NCI-H82 (cell line): ENCODE measurements around the gene KCTD1.

Experiments used
- DNase-seq: peaks from one replicate; lab custom pipeline; 2025; lab: John Stamatoyannopoulos, UW

KCTD1 gene

GRCh38 chr18:26549263-26550094 lies 1.1 kb upstream of the KCTD1 start:
- DNase-seq: peak; percentile 69

GRCh38 chr18:26547646-26548414 lies 523 bp downstream of the KCTD1 start:
- peak; percentile 57 for DNase-seq

GRCh38 chr18:26546875-26547645 lies 1.3 kb downstream of the KCTD1 start:
- no peak for DNase-seq

- DNase-seq: no peak
Measured at GRCh38 chr18:26546170-26546874, 2.0 kb downstream of the KCTD1 start.

DNA sequence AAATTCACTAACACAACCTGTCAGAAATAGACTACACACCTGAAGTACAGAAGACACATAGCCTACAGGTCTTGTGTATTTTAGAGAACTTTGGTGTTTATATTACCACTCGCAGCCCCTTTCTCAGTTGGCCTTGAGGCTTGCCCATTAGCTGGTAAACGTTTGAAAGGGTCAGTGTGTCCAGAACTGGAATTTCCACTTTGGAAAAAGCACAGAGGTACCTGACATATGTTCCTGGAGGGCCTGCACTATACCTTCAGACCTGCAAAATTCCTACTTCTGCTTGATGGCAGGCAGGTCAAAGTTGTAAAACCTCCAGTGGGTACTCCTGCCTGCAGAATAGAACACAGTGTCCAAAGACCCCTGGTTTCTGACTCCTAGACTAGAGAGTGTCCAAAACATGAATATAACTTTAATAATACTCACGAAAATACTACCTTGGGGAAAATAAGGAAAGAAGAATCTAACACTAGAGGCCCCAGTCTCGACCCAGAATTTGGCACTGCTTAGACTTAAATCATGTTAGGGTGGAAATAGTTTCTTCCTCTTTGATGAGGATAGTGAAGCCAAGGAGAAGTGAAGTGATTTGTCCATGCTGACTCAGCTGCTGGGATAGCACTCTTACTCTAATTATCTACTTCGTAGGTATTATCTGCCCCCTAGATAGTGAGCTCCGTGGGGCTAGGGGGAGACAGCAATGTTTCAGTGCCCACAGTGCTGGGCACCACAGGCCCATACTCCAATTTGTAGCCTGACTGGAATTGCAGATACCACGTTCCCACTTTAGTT lies 2.8 kb downstream of the KCTD1 start:
- no peak for DNase-seq

DNA sequence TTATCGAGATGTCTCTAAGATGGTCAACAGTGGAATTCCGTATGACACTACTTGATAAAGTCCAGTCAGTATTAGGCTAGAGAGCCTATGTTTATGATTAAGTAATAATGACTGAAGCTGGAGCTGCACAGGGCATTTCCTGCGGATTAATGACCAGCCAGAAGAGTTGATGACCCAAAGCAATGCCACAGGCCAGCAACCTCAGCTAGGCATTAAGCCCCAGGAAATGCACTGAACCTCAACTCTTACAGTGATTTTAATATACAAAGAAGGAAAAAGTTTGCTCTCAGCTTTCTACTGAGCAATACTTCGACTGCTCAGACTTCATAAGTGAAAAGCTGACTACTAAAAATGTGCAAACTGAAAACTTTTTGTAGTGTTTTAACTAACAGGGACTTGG lies 3.9 kb downstream of the KCTD1 start:
- no peak for DNase-seq

DNA sequence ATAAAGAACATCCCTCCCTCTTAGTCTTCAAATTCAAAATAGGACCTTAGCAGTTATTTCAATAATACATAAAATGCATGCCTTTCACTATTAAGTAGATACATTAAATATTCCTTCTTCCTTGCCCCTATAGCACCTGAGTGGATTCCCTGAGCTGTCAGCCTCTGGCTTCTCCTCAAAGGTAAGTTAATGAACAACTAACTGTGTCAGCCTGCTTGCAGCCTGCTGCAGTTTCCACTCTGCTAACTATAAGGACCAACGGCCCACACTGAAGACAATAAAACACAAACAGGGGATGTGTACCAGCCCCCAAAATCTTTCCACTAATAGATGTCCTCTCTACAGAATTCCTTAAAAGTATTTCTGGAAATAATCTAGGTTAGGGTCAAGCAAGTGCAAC lies 5.0 kb downstream of the KCTD1 start:
- DNase-seq: no peak

GRCh38 chr18:26540043-26540628 lies 8.2 kb downstream of the KCTD1 start:
- DNase-seq: peak; percentile 46

DNA sequence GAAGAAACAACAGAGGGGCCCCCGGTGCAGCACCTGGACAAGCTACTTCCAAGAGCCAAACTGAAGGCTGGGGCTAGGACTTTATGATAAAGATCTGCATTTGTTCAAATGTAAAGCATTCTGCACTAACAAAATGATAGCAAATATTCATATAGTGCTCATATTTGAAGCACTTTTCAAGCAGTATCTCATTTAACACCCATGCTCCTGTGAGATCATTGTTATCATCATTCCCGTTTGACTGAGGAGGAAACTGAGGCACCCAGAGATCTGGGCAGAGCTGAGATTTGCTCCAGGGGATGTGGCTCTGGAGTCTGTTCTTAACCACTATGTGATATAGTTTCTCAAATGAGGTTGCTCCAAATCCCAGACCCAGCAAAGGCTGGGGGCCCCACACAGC lies 9.8 kb downstream of the KCTD1 start:
- no peak for DNase-seq

DNA sequence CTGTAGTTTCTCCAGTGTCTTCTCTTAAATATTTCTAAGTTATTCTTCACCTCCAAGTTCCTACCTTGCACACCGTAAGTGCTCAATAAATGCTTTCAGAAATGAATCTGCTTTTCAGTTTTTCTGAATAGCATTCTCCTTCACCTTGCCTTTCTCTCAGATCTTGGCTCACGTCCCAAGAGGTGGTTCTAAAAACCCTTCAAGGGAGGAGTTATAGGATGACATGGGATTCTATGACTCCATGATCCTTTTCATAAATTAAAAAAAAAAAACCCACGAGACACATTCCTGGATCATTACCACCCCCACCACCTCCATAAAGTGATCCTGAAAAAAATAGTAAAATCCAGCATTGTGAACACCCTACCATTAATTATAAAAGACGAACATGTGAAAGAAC lies 11.7 kb downstream of the KCTD1 start:
- no peak for DNase-seq

DNA sequence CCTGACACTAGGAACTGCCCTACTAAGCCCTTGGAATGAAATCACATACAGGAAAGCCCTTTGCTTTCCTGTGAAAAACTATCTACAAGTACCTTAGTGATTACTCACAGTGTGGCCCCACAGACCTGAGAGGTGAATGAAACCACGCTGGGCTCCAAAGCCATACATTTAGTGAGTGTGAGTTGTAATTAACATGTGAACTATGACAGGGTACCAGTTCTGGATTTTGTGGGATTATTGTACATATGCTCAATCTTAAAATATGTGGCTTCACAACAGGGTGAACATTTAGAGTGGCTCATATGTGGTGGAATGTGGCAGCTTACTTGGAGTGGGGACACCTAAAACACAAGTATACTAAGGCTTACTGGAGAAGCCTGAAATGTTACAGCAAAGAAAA lies 12.3 kb downstream of the KCTD1 start:
- no peak for DNase-seq

- no peak for DNase-seq
Measured at GRCh38 chr18:26535630-26536029, 12.7 kb downstream of the KCTD1 start.

DNA sequence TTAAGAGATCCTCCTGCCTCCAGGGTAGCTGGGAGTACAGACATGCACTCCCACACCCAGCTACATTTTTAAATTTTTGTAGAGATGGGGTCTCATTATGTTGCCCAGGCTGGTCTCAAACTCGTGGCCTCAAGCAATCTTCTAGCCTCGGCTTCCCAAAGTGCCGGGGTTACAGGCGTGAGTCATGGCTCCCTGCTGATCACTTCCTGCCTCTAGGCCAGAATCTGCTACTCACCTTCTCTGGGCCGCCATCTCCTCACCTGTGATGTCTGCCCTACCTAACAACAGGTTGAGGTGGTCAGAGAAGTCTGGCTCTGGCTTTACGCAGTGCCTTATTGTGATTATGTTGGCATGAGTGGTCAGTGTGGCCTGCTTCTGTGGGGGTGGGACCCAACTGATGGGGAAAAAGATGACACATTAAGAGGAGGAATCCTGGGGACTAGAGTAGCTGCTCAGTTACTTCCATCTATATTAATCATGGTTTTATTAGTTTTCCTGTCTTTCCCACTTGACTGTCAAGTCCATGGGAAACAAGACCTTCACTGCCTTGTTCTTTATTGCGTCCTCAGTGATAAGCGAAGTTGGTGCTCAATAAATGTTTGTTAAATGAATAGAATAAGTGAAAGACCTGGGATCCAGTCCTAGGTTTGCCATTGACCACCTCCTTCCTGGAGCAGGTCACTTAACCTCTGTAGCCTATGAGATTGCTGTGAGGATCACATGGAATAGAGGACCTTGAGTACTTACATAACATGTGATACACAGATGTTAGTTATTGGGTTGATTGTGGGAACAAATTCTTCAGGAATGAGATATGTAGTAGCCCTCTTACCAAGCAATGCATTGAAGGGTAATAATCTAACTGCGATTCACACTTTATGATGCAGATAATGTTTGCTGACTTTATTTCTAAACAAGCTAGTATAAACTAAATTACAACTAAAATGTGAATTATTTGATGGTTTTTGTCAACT lies 15.7 kb downstream of the KCTD1 start:
- no peak for DNase-seq

DNA sequence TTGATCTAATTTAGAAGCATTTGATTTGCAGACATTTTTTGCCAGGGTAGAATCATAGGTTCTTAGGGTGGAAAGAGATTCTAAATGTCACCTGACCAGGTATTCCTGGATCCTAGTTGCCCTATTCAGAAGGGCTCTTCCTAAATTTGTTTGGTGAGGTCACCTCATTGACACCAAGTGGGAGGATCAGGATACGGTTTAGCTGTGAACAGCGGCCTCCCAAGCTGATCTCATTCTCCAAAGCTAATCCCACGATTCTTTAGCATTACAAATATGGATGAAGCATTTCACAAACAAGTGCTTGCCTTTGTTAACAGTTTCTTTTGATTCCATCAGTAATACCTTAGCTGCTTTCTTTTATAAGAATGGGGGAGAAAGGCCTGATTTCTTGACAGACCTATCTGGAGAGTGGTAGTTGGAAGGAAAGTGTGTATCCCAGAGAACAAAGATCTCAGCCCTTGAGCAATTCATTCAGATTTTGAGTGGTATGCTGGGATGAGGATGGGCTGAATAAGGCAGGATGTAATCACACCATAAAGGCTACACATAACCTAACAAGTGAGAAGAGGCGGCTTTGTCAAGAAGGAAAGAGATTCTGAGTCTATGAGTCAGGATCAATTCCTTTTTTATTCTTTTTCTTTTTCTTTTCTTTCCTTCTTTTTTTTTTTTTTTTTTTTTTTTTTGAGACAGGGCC lies 16.6 kb downstream of the KCTD1 start:
- DNase-seq: no peak

GRCh38 chr18:26526966-26527234 lies 21.5 kb downstream of the KCTD1 start:
- DNase-seq: no peak

DNA sequence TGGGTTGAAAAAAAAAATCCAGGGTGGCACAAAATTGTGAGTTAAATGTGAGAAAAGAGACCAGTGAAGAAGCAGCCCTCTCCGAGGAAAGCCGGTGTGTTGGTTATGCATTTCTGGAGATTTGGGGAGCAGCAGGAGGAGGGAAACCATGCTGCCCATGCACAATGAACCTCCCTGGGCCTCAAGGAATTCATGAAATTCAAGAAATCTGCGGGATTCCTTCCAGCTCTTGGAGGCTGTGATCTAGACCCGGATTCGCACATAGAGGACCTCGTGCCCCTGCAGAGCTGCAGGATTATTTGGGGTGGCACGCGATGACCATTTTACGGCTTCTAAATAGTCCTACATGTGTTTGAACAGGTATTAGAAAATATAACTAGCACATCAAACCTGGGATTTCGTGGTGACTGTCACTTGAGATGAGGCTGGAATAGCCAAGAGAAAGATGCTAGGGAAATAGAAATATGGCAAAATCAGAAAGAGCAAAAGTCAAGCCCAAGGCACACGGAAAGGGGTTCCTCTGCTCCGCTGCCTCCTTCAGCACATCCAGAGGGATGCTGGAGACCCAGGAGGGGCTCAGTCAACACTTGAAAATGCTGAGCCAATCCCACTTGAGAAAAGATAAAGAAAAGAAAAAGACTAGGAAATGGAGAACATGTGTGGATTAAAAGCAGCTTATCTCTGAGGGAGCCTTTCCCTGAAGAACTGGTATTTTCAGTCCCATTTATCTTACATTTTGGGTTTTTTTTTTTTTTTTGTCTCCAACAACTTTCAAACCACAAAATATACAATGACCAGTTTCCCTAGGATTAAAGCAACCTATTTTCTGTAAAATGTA lies 22.0 kb downstream of the KCTD1 start:
- DNase-seq: no peak

DNA sequence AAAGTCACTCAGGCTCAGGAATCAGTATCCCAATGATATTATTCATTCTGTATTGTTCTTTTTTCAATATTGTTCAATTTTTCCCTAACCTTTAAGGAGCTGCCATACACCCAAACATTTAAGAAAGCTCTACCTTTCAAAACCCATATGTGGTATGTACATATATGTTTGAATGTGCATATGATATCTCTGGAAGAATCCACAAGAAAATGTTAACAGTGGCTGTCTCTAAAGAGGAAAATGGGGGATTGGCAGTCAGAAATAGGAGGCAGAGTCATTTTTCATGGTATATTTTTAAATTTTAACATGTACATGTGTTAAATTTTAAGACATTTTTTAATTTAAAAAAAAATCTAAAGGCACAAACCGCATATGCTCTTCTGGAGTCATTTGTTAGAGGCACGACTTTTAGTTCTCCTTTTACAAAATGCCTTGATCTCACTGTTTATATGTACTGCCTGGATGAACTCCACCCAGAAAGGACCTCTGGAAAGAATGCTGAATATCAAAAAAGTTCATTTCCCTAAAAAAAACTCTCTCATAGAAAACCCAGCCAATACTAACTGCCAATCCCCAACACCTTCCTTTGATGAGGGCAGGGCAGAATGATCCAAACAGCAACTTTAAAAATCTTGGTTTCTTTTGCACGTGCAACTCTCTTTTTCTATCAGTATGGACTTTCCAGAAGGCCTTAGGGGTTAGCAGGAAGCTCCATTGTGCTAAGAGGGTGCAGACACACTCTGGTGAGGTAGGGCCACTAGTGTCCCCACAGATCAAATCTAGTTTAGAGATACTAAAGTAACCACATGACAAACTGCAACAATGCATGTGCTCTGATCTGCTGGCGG lies 23.6 kb downstream of the KCTD1 start:
- DNase-seq: no peak
